B cell (primary cell): ENCODE measurements around the gene NDOR1. TPM values are rescaled to one million over a fixed set of nuclear protein-coding genes. Genes with fewer than 3 reads are reported as not detected.

ENCODE experiments used
- ATAC-seq: fragments of 200-7000 bp; cut with Tn5 transposase; one replicate; pipeline ENCODE4 v1.10.0; 2021; ENCODE audit warnings: low read depth, mild to moderate bottlenecking, moderate number of reproducible peaks, moderate library complexity
- CTCF ChIA-PET: fragments of 350-600 bp; sonication (Branson Sonifier 250); formaldehyde crosslinking; loops from one replicate; lab custom pipeline; 2021; ENCODE audit warnings: antibody characterized with exemption, inconsistent platforms; lab: Charles Lee
- POLR2A ChIA-PET: fragments of 350-600 bp; sonication (Branson Sonifier 250); formaldehyde crosslinking; loops from one replicate; lab custom pipeline; 2021; ENCODE audit warnings: antibody characterized with exemption; lab: Charles Lee
- DNase-seq: peaks from one replicate; pipeline ENCODE4 v3.0.0; 2013
- H2AFZ ChIP-seq: 2 replicates; pipeline ENCODE4 v1.6.1; 2012; ENCODE audit warnings: mild to moderate bottlenecking, low read depth, low read length; ENCODE audit not compliant: insufficient read depth, poor library complexity, severe bottlenecking
- H3K27ac ChIP-seq, 2 donors: 1 replicate in 1 of 2; 2 replicates in 1 of 2; pipeline ENCODE4 v1.5.1; 2012 to 2013; ENCODE audit warnings: low read length in 2 of 2, mild to moderate bottlenecking in 2 of 2, moderate library complexity in 1 of 2
- H3K27me3 ChIP-seq, 4 experiments: fragments of 200-600 bp in 1 of 4; sonication (generic) in 1 of 4; replicated peaks in 1 of 4; 1 replicate in 2 of 4; 2 replicates in 2 of 4; pipeline versions ENCODE4 v1.6.1 to v1.7.0; 2013 to 2016; ENCODE audit warnings: low read length in 3 of 4, mild to moderate bottlenecking in 2 of 4, mixed read lengths in 1 of 4, moderate library complexity in 1 of 4; ENCODE audit not compliant: insufficient read depth in 4 of 4, control insufficient read depth in 3 of 4; ENCODE audit errors: control extremely low read depth in 1 of 4
- H3K36me3 ChIP-seq, 2 experiments: replicated peaks in 1 of 2; 1 replicate in 1 of 2; 2 replicates in 1 of 2; pipeline versions ENCODE4 v1.6.1 to v1.7.1; 2013; ENCODE audit warnings: low read length in 1 of 2; ENCODE audit not compliant: insufficient read depth in 2 of 2, control insufficient read depth in 1 of 2; ENCODE audit errors: control extremely low read depth in 1 of 2, extremely low read depth in 1 of 2
- H3K4me1 ChIP-seq, 2 donors: fragments of 200-600 bp in 1 of 2; sonication (generic) in 1 of 2; 1 replicate in 1 of 2; 2 replicates in 1 of 2; pipeline versions ENCODE4 v1.5.1 to v1.6.1; 2013 to 2017; ENCODE audit warnings: low read length in 2 of 2; ENCODE audit not compliant: control insufficient read depth in 2 of 2, insufficient read depth in 2 of 2
- H3K4me2 ChIP-seq: replicated peaks from 2 replicates; pipeline ENCODE3; 2012; ENCODE audit warnings: mild to moderate bottlenecking, low read depth, low read length; ENCODE audit not compliant: poor library complexity, severe bottlenecking
- H3K4me3 ChIP-seq, 5 experiments: fragments of 200-600 bp in 1 of 5; sonication (generic) in 1 of 5; 1 replicate in 3 of 5; 2 replicates in 2 of 5; pipeline versions ENCODE4 v1.5.1 to v1.7.0; 2011 to 2016; ENCODE audit warnings: low read length in 4 of 5, mild to moderate bottlenecking in 4 of 5, low read depth in 2 of 5, control low read depth in 1 of 5, moderate library complexity in 1 of 5; ENCODE audit not compliant: insufficient read depth in 1 of 5; ENCODE audit errors: control extremely low read depth in 1 of 5, extremely low read depth in 1 of 5
- H3K79me2 ChIP-seq: fragments of 200-600 bp; sonication (generic); one replicate; pipeline ENCODE4 v1.6.0; 2016; ENCODE audit warnings: low read length; ENCODE audit not compliant: control insufficient read depth, insufficient read depth
- H3K9ac ChIP-seq: fragments of 200-600 bp; sonication (generic); 2 replicates; pipeline ENCODE4 v1.6.1; 2017; ENCODE audit warnings: mild to moderate bottlenecking, low read length, moderate library complexity
- H3K9me3 ChIP-seq, 3 donors: one replicate each; pipeline versions ENCODE4 v1.6.1 to v1.7.1; 2013; ENCODE audit warnings: low read length in 2 of 3; ENCODE audit not compliant: control insufficient read depth in 2 of 3, insufficient read depth in 1 of 3; ENCODE audit errors: control extremely low read depth in 1 of 3
- H4K20me1 ChIP-seq: 2 replicates; pipeline ENCODE4 v1.6.0; 2012; ENCODE audit warnings: mild to moderate bottlenecking, low read length; ENCODE audit not compliant: insufficient read depth, control insufficient read depth, poor library complexity, severe bottlenecking
- H3K27ac Mint-ChIP-seq: one replicate; pipeline ENCODE4 v1.8.0; 2021; ENCODE audit warnings: mixed read lengths
- H3K27me3 Mint-ChIP-seq: one replicate; pipeline ENCODE4 v1.8.0; 2021; ENCODE audit warnings: mixed read lengths
- H3K4me1 Mint-ChIP-seq: one replicate; pipeline ENCODE4 v1.8.0; 2021; ENCODE audit warnings: mixed read lengths
- H3K4me3 Mint-ChIP-seq: one replicate; pipeline ENCODE4 v1.8.0; 2021; ENCODE audit warnings: mixed read lengths
- H3K9me3 Mint-ChIP-seq: one replicate; pipeline ENCODE4 v1.8.0; 2022; ENCODE audit warnings: mixed read lengths; ENCODE audit not compliant: insufficient read depth
- CTCF ChIP-seq: fragments of 200-600 bp; IDR thresholded peaks from one replicate; pipeline ENCODE4 v1.8.0; 2022; ENCODE audit warnings: antibody characterized with exemption, mild to moderate bottlenecking
- EZH2 ChIP-seq: IDR thresholded peaks from 2 replicates; pipeline ENCODE4 v1.6.1; 2012; ENCODE audit warnings: borderline replicate concordance, low read depth, mild to moderate bottlenecking, moderate library complexity, low read length; ENCODE audit not compliant: insufficient read depth, poor library complexity, severe bottlenecking
- WGBS: methylation state at CpG from one replicate; pipeline ENCODE4 v1.1.5; 2013; ENCODE audit warnings: missing lambda C conversion rate; ENCODE audit not compliant: insufficient coverage; 5-methylcytosine and 5-hydroxymethylcytosine counted together
- intact Hi-C: fragments of 100-400 bp; cut with micrococcal nuclease; formaldehyde crosslinking; loops from one replicate; pipeline ENCODE4 v1.10.0; 2022
- polyA plus RNA-seq: library from polyadenylated mRNA; depleted of rRNA; stranded (reverse); fragments of >200 nt; gene quantifications from 2 replicates; pipeline ENCODE4 v1.2.3, GENCODE V29; 2012
- total RNA-seq, 2 donors: library from RNA; stranded (reverse); fragments of 120-200 nt in 1 of 2; gene quantifications; 1 replicate in 1 of 2; 2 replicates in 1 of 2; pipeline versions ENCODE4 v1.2.3 to v1.2.4, GENCODE V29; 2013 to 2022

The NDOR1 gene
- total and polyA plus RNA-seq, 2 donors (not counting 1 experiment from before 2014, with no cell fraction given) = 36.4 to 40.9 TPM

- peaks cover 29% of the 10 kb centered on the region for H3K79me2 ChIP-seq
- DNase-seq = peak; percentile 45
- no peak overlapping the region for H3K4me3 ChIP-seq
- Mint-ChIP-seq H3K27me3 (no peaks in the 10 kb centered on the region), H3K4me1 (peaks cover 35% of the 10 kb centered on the region), H3K9me3 (no peaks in the 10 kb centered on the region), H3K27ac (peak overlapping the region; percentile 50), H3K4me3 (peak overlapping the region; percentile 65)
- peaks cover 22% of the 10 kb centered on the region for H4K20me1 ChIP-seq
- 63% methylated on average over 35 of the region's 35 CpGs for WGBS
- H2AFZ ChIP-seq = peak overlapping the region; percentile 41
- H3K9me3 ChIP-seq = peaks cover 0 to 3% (median 0%) of the 10 kb centered on the region in 3 donors
- H3K27me3 ChIP-seq = peaks cover 0 to 4% (median 0%) of the 10 kb centered on the region in 4 experiments
- peaks cover 37 to 62% of the 10 kb centered on the region in 2 donors for H3K4me1 ChIP-seq
- ChIA-PET CTCF (interaction anchor here (0.9 to 8.9 kb wide), 25 partner anchors 11 to 200 kb away, joined by 3 to 76 read pairs (median 4); partner anchors contain the start of genes ANAPC2, CYSRT1, NELFB and NPDC1), POLR2A (interaction anchor here (0.6 to 1.6 kb wide), 7 partner anchors 12 to 149 kb away, joined by 3 to 10 read pairs (median 4); partner anchors contain the start of genes ANAPC2, CYSRT1, MAN1B1 and SSNA1)
- no peak for ATAC-seq
- H3K9ac ChIP-seq = peak overlapping the region; percentile 26
- no peaks in the 10 kb centered on the region for H3K36me3 ChIP-seq
- H3K27ac ChIP-seq = peak overlapping the region in 1 of 2 donors; percentile 33
- H3K4me2 ChIP-seq = peak overlapping the region; percentile 72
- intact Hi-C loops = loop anchor here (1.0 to 2.0 kb wide), 6 partner anchors 12 to 210 kb away; partner anchors contain the start of genes ANAPC2, NPDC1, SSNA1 and TPRN
- TF ChIP-seq EZH2 (no peak), CTCF (no peak)
Observed at GRCh38 chr9:137235424-137236237, 30.1 kb downstream of the NDOR1 start.
